ENCODE data around the gene PIAS1. TPM values are rescaled to one million over a fixed set of nuclear protein-coding genes. Genes with fewer than 3 reads are reported as not detected.
"Not testable (repeated sequence)": the region's sequence is repeated elsewhere in the genome, so short reads cannot be mapped to it uniquely, and the experiment has no call there.

Gene PIAS1
- total RNA-seq, 1 donor from 2014 or later = 71.6 TPM

GRCh38 chr15:68232937-68233336, 178.8 kb downstream of the PIAS1 start:
- DNase-seq (ENCODE audit: low spot score, unreplicated experiment) = no peak
- Mint-ChIP-seq H3K4me3 (ENCODE audit: low read depth) (no peak overlapping the region), H3K27me3 (peaks cover 16% of the 10 kb centered on the region), H3K9me3 (ENCODE audit: low read depth) (peaks cover 3% of the 10 kb centered on the region), H3K4me1 (ENCODE audit: low read depth) (peaks cover 17% of the 10 kb centered on the region), H3K36me3 (ENCODE audit: insufficient read depth) (no peaks in the 10 kb centered on the region), H3K27ac (no peak overlapping the region)
- no peak for TF ChIP-seq CTCF (IDR thresholded peaks at IDR 0.05; ENCODE audit: unreplicated experiment)

GRCh38 chr15:68234060-68234459, 179.9 kb downstream of the PIAS1 start:
- Mint-ChIP-seq H3K9me3 (ENCODE audit: low read depth) (peaks cover 3% of the 10 kb centered on the region), H3K36me3 (ENCODE audit: insufficient read depth) (no peaks in the 10 kb centered on the region), H3K27ac (no peak overlapping the region), H3K27me3 (peaks cover 16% of the 10 kb centered on the region), H3K4me3 (ENCODE audit: low read depth) (no peak overlapping the region), H3K4me1 (ENCODE audit: low read depth) (peaks cover 8% of the 10 kb centered on the region)
- DNase-seq (ENCODE audit: low spot score, unreplicated experiment) = no peak
- no peak for TF ChIP-seq CTCF (IDR thresholded peaks at IDR 0.05; ENCODE audit: unreplicated experiment)

- not testable (repeated sequence) for DNase-seq (ENCODE audit: low spot score, unreplicated experiment); H3K27ac Mint-ChIP-seq; H3K4me1 Mint-ChIP-seq (ENCODE audit: low read depth); H3K4me3 Mint-ChIP-seq (ENCODE audit: low read depth); H3K36me3 Mint-ChIP-seq (ENCODE audit: insufficient read depth); H3K9me3 Mint-ChIP-seq (ENCODE audit: low read depth)
- H3K27me3 Mint-ChIP-seq = peaks cover 16% of the 10 kb centered on the region
Observed at GRCh38 chr15:68234520-68234919, 180.4 kb downstream of the PIAS1 start.

GRCh38 chr15:68235022-68235421, 180.9 kb downstream of the PIAS1 start:
- no peak for DNase-seq (ENCODE audit: low spot score, unreplicated experiment)
- H3K27ac Mint-ChIP-seq = no peak overlapping the region
- H3K9me3 Mint-ChIP-seq (ENCODE audit: low read depth) = peaks cover 3% of the 10 kb centered on the region
- H3K4me1 Mint-ChIP-seq (ENCODE audit: low read depth) = peaks cover 6% of the 10 kb centered on the region
- no peak overlapping the region for H3K4me3 Mint-ChIP-seq (ENCODE audit: low read depth)
- H3K27me3 Mint-ChIP-seq = peaks cover 12% of the 10 kb centered on the region
- no peak for TF ChIP-seq CTCF (IDR thresholded peaks at IDR 0.05; ENCODE audit: unreplicated experiment)
- no peaks in the 10 kb centered on the region for H3K36me3 Mint-ChIP-seq (ENCODE audit: insufficient read depth)

GRCh38 chr15:68239025-68239424, 184.9 kb downstream of the PIAS1 start:
- peaks cover 2% of the 10 kb centered on the region for H3K36me3 Mint-ChIP-seq (ENCODE audit: insufficient read depth)
- no peak for TF ChIP-seq CTCF (IDR thresholded peaks at IDR 0.05; ENCODE audit: unreplicated experiment)
- no peak overlapping the region for H3K27ac Mint-ChIP-seq
- H3K27me3 Mint-ChIP-seq = no peaks in the 10 kb centered on the region
- peaks cover 9% of the 10 kb centered on the region for H3K9me3 Mint-ChIP-seq (ENCODE audit: low read depth)
- DNase-seq (ENCODE audit: low spot score, unreplicated experiment) = no peak
- no peak overlapping the region for H3K4me3 Mint-ChIP-seq (ENCODE audit: low read depth)
- peaks cover 3% of the 10 kb centered on the region for H3K4me1 Mint-ChIP-seq (ENCODE audit: low read depth)

GRCh38 chr15:68241088-68241935, 187.2 kb downstream of the PIAS1 start:
- Mint-ChIP-seq H3K36me3 (ENCODE audit: insufficient read depth) (peaks cover 5% of the 10 kb centered on the region), H3K4me1 (ENCODE audit: low read depth) (no peaks in the 10 kb centered on the region), H3K4me3 (ENCODE audit: low read depth) (no peak overlapping the region), H3K9me3 (ENCODE audit: low read depth) (peaks cover 20% of the 10 kb centered on the region), H3K27ac (no peak overlapping the region), H3K27me3 (no peaks in the 10 kb centered on the region)
- DNase-seq (ENCODE audit: low spot score, unreplicated experiment) = no peak
- no peak for TF ChIP-seq CTCF (IDR thresholded peaks at IDR 0.05; ENCODE audit: unreplicated experiment)
